Hepatic stellate cell (primary cell): ENCODE measurements around the gene SPINK7.
A peak's percentile ranks its signal among the peaks of the same experiment; 100 is the strongest.
"Not testable (repeated sequence)": the region's sequence is repeated elsewhere in the genome, so short reads cannot be mapped to it uniquely, and the experiment has no call there.

ENCODE experiments used
- DNase-seq: peaks from one replicate; pipeline ENCODE4 v3.0.0; 2011; ENCODE audit warnings: low spot score

Gene SPINK7

DNA sequence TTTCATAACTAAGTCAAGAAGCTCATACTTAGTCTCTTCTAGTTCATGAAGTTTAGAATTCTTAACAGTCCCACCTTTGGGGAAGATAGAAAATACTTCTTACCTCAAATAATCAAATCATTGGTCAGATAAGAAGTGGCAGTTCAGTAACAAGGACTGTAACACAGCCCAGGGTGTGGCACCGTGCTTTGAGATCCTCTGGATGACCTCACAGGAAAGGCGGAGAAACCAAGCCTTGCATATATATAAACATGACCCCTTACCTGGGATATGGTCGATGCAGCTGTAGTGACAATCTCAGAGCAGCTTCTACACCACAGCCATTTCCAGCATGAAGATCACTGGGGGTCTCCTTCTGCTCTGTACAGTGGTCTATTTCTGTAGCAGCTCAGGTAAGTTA lies at the start of gene SPINK7:
SPINK7 (plus strand) TSS at position 271 of the 400 bp plus-strand sequence; CDS start at position 332, 61 bp downstream.
- DNase-seq = no peak

DNA sequence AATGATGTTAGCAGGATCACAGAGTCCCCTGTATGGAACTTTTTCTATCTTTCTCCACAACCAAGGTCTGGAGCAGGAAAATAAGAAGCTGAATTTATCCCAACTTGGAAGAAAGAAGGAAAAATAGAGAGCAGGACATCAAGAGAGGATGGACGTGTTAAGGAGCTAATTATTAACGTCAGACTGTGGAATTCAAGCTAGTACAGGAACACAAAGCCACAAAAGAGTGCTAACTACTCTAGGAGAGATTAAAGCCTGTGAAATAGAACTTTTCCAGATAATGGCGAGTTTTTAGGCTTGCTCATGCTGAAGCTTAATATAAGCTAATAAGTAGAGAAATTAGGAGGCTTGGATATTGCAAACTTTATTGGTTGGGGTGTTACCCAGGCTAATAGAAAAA lies 44.3 kb upstream of the SPINK7 start:
- no peak for DNase-seq

DNA sequence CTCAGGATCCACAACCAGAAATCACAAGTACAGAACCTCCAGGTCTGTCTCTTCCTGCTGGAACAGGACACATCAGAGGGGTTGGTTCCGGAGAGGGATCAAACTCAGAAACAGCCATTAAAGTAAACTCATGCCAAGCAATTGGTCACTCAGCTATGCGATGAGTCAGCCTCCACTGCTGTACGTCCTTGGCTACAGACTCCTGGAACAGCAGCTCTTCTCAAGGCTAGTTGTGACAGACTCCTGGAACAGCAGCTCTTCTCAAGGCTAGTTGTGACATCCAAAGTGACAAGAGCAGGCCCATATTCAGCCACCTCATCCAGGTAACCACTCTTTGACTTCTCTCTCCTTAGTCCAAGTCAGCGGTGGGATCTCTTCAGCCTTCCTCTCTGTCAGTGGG lies 43.7 kb upstream of the SPINK7 start, which contains the start of gene SPINK13:
SPINK13 (plus strand) TSS at position 229 of the 400 bp plus-strand sequence. CDS start 1,279 bp downstream, outside the sequence.
- DNase-seq = peak; percentile 14

DNA sequence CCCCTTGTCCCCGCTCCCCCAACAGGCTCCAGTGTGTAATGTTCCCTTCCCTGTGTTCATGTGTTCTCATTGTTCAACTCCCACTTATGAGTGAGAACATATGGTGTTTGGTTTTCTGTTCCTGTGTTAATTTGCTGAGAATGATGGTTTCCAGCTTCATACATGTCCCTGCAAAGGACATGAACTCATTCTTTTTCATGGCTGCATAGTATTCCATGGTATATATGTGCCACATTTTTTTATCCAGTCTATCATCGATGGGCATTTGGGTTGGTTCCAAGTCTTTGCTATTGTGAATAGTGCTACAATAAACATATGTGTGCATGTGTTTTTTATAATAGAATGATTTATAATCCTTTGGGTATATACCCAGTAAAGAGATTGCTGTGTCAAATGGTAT lies 37.1 kb upstream of the SPINK7 start:
- not testable (repeated sequence) for DNase-seq

DNA sequence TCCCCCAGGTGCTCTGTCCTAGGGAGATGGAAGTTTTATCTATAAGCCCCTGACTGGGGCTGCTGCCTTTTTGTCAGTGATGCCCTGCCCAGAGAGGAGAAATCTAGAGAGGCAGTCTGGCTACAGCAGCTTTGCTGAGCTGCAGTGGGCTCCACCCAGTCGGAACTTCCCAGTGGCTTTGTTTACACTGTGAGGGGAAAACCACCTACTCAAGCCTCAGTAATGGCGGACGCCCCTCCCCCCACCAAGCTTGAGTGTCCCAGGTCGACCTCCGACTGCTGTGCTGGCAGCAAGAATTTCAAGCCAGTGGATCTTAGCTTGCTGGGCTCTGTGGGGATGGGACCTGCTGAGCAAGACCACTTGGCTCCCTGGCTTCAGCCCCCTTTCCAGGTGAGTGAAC lies 31.3 kb upstream of the SPINK7 start:
- DNase-seq = not testable (repeated sequence)

DNA sequence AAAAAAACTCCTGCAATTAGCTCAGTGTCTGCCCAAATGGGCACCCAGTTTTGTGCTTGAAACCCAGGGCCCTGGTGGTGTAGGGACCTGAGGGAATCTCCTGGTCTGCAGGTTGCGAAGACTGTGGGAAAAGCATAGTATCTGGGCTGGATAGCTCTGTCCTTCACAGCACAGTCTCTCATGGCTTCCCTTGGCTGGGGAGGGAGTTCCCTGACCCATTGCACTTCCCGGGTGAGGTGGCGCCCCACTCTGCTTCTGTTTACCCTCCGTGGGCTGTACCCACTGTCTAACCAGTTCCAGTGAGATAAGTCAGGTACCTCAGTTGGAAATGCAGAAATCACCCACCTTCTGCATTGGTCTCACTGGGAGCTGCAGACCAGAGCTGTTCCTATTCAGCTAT lies 30.9 kb upstream of the SPINK7 start:
- DNase-seq = not testable (repeated sequence)

DNA sequence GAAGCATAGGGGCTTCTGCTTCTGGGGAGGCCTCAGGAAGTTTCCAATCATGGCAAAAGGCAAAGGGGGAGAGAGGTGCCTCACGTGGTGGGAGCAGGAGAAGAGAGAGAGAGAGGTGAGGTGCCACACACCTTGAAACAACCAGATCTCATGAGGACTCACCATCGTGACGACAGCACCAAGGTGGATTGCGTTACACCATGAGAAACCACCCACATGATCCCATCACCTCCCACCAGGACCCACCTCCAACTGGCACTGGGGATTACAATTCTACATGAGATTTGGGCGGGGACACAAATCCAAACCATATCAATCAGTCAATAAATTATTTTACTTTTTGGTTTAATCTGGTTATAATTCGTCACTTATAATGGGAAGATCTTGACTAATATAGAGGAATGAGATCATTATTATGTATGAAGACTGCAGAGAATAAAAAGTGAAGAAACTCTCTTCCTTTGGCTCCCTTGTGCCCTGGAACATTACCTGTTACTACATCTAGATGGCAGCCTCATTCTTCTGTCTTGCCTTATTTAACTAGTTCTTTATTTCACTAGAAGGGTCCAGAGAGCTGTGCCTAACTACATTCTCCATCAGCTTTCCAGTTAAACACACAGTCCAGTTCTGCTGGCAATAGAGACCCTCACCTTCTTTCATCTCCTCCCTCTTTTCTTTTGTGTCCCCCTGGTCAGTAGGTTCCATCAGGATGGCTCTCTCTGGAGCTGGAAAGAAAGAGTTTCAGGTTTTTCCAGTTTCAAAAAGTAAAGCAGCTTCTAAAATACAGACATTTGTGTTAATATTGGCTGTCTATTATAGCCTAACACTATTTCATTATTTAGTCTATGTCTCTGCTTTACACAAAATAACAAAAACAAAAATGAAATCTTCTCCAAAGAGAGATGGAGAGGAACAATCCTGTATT lies 21.7 kb upstream of the SPINK7 start:
- peak; percentile 11 for DNase-seq

DNA sequence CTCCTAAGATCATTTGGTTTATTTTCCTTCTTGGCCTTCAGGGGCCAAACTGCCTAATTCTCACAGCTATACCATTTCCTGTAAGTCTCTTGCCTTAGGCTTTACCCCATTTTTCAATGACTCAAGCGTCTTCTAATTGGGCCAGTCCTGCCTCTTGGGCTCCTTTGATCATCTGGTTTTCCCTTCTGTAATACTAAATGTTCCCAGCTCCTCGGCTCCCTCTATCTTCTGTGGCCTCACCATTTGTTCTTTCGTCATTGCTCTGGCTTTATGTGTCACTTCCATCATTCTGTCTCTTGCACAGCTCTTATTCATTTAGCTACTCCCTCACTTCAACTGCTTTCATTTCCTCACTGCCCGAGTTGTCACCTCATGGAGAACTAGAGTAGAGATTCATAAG lies 14.5 kb upstream of the SPINK7 start:
- DNase-seq = no peak

DNA sequence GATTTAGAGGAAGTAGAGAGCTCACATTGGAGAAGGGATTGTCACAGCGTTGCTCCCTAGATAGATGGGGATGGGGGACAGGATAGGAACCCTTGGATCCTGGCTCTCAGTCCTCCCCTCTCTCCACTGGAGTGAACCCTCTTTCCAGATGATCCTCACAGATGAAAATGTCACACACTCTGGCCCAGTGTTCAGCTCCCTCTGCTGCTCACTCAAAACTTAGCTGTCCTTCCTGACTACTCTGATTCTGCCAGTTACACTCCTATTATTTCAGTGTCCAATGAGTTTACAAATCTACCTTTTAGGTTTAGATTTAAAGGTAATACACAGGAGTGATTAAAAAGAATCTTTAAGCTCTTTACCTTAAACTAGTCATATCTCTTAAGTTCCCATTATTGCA lies 5.8 kb upstream of the SPINK7 start:
- no peak for DNase-seq

DNA sequence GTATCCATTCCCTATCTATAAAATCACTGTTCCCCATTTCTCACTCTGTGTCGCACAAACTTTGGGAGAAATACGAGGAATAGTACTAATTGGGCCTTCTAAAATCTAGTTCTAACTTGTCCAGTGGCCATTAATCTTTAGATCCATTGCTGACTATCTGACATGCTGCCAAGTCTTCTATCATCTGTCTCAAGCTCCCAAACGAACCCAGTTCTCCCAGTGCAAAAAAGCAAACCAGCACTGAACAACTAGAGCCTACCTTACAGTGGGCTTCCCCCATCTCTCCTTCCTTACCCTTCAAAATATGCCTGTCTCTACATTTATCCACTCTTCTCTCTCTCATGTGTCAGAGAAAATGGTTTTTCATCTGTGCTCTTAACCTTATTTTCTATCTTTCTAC lies 3.2 kb upstream of the SPINK7 start:
- DNase-seq = no peak

DNA sequence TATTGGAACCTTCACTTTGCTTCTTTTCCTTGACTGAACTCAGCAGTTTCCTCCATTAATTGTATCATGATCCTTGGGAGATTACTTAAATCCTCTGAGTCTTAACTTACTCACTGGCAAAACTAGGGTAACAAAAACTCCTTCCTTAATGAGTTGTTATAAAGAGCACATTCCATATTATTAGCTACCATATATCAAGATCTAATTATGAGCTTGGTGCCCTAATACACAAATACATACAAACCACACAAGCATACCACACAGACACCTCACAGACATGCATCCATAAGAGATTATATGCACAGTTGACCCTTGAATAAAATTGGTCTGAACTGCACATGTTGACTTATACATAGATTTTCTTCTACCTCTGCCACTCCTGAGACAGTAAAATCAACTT lies 2.5 kb upstream of the SPINK7 start:
- DNase-seq = no peak

DNA sequence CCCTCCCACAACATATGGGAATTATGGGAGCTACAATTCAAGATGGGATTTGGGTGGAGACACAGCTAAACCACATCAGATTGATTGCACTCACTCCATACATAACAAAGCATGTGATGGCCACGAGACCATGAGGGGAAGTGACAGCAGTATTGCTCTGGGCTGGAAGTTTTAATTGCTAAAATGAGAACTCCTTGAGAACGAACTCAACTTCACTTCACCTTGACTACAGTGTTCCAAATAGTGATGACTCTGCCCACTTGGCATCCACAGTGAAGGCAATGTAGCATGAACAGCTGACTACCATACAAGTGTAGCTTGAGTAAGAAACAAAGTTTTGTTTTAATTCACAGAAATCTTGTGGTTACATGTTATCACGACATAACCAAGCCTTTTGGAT lies 739 bp upstream of the SPINK7 start:
- DNase-seq = no peak

DNA sequence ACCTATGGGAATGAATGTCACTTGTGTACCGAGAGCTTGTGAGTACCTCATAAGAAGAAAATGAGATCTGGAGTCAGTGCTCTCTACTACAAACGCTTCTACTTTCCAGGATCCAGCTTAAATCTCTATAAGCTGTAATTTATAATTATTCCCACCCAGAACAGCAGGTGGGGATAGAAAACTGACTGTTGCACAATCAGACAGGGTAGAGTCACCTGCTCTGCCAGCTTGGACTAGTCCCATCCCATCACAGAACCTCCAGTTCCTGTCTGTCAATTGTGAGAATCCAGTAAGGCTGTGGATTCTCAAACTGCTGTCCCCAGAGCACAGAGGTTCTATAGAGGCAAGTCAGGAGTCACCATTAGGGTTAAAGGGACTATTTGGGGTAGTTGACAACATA lies 2.0 kb downstream of the SPINK7 start:
- no peak for DNase-seq

DNA sequence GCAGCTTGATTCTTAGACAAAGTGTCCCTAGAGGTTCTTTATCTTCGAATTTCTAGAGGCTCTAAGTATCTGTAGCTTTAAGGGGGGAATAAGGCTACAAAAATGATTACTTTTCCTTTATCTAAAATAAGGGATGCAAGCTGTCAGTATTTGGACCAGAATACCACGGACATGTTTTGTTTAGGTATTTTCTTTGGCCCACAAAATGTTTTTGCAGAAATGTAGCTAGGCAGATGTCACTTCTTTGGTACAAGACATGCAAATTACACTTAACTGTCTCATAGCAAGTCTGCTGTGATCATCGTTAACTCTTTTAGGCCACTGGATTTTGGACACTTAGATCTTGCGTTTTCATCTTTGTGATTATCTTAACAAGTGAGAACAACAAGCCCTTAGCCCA lies 2.5 kb downstream of the SPINK7 start:
- DNase-seq = no peak

DNA sequence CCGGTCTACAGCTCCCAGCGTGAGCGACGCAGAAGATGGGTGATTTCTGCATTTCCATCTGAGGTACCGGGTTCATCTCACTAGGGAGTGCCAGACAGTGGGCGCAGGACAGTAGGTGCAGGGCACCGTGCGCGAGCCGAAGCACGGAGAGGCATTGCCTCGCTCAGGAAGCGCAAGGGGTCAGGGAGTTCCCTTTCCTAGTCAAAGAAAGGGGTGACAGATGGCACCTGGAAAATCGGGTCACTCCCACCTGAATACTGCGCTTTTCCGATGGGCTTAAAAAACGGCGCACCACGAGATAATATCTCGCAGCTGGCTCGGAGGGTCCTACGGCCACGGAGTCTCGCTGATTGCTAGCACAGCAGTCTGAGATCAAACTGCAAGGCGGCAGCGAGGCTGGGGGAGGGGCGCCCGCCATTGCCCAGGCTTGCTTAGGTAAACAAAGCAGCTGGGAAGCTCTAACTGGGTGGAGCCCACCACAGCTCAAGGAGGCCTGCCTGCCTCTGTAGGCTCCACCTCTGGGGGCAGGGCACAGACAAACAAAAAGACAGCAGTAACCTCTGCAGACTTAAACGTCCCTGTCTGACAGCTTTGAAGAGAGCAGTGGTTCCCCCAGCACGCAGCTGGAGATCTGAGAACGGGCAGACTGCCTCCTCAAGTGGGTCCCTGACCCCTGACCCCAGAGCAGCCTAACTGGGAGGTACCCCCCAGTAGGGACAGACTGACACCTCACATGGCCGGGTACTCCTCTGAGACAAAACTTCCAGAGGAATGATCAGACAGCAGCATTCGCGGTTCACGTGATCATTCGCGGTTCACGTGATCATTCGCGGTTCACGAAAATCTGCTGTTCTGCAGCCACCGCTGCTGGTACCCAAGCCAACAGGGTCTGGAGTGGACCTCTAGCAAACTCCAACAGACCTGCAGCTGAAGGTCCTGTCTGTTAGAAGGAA lies 8.1 kb downstream of the SPINK7 start:
- DNase-seq = not testable (repeated sequence)

DNA sequence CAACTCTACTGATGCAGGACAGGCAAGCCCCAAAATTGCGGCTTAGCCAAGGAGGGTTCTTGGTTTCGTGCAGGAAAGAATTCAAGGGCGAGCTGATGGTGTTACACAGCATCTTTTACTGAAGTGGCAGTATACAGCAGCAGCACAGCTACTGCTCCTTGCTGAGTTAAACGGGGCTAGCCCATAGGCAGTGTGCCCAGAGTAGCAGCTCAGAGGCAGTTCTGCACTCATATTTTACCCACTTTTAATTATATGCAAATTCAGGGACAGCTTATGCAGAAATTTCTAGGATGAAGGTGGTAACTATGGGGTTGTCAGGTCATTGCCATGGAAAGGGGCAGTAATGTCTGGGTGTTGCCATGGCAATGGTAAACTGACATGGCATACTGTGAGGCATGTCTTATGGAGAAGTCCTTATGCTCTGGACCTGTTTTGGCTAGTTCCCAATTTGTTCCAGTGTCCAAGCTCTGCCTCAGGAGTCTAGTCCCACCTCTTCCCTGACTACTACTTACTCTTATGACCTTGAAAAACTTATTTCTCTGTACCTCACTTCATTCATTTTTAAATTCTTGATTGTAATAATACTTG lies 21.1 kb downstream of the SPINK7 start:
- DNase-seq = no peak

DNA sequence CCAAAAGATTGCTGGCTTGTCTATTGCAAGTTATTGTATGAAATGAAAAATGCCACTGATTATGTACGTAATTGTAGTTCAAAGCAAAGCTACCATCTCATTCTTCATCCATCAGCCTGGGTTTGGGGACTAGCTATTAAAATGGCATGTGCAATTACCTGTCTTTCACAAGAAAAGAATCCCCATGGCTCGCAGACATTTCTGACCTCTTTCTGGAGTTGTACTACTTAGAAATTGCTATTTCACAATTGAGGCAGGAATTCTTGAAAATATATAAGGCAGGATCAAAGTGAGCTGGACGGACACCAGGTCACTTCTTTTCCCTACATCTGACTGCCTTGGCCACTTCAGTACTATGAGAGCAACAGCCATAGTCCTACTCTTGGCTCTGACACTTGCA lies 23.0 kb downstream of the SPINK7 start, which contains the start of gene SPINK9:
SPINK9 (plus strand) TSS at position 301 of the 400 bp plus-strand sequence; CDS start at position 356, 55 bp downstream.
- DNase-seq = no peak

DNA sequence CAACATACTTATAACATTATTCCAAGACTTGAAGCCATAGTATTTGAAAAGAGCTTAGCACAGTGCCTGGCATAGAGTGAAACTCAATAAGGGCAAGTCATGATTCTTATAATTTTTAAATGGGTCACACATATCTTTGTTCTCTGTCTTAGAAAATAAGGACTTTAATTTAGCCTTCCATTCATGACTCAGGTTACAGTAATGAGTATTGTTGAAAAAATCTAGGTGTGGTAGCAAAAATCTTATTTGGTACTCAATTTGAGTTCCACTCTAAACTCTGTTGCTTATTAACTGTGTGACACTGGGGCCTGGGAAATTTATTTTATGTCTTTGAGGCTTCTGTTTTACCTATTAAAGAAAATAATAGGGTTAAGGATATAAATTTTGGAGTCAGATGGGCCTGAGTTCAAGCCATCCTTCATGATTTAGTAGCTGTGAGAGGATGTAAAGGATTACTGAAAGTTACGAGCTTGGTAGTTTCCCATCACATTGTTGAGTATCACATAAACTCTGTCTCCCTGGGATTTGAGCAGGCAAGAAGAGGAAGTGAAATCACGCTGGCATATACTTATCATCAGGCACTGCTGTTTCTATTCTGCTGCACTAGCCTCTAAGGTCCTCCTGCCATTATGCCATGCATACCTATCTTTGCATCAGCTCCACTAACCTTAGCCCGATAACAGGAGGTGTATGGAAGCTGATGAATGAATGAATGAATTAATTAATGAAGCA lies 24.6 kb downstream of the SPINK7 start:
- DNase-seq = no peak

DNA sequence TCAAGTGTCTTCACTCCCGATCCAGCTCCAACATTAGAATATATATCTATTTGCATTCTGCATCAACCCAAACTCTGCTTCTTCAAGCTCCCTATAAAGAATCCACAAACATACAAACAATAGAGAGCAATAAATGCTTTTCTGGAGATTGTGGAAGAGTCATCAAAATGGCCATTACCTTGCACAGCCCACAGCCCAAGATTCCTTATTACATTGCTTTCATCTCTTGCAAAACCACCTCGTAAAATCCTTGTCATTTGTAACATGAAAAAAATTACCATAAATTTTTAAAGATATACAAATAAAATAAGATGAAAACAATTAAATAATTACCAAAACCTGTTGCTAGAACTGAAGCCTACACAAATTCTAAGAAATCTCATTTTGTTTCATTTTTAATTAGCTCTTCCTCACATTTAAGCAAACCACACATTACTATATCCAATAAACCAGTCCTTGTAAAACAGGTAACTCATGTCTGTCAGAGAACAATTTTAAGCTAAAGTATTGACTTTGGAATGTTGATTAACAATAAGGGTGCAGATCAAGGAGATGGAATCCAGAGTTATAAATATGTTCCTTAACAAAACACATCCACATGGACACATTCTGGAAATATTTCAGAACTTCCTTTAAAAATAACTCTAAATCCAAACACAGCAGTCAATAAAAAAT lies 30.3 kb downstream of the SPINK7 start:
- no peak for DNase-seq

DNA sequence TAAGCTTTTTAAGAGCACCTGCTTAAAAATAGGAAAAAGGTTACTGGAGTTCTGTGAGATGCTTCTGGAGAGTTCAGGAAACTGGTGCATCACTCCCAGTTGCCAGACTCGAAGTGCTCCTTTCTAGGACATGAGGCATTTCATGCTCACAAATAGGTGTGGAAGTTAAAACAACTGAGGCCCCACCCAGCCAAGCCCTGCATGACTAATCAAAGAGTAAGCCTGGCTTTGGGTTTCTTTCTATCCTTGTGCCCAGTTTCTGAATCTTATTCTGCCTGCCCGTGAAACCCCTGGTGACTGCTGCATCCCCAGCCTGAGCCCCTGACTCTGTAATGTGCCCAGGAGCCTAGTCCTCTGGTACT lies 30.8 kb downstream of the SPINK7 start:
- no peak for DNase-seq
